Measurements from ENCODE around the gene P2RY8. TPM values are rescaled to one million over a fixed set of nuclear protein-coding genes. Genes with fewer than 3 reads are reported as not detected.

The P2RY8 gene
- total RNA-seq, 1 donor from 2014 or later = 0.32 TPM

GRCh38 chrX:1511150-1511549 is 25.8 kb downstream of the P2RY8 start:
- Mint-ChIP-seq H3K27me3 (ENCODE audit: insufficient read depth, low read depth) (peaks cover 9% of the 10 kb centered on the region), H3K36me3 (no peaks in the 10 kb centered on the region), H3K27ac (no peak overlapping the region), H3K9me3 (peaks cover 6% of the 10 kb centered on the region), H3K4me1 (no peaks in the 10 kb centered on the region), H3K4me3 (no peak overlapping the region)
- no peak overlapping the region for H3K27ac ChIP-seq
- TF ChIP-seq CTCF (IDR thresholded peaks at IDR 0.05) = no peak
- TF ChIP-seq EZH2 (IDR thresholded peaks at IDR 0.05) = no peak
- TF ChIP-seq EZH2phosphoT487 (IDR thresholded peaks at IDR 0.05) = no peak
- H3K79me2 ChIP-seq (ENCODE audit: low read depth) = no peaks in the 10 kb centered on the region
- no peaks in the 10 kb centered on the region for H4K20me1 ChIP-seq (ENCODE audit: low read depth)
- H3F3A ChIP-seq (ENCODE audit: low read depth) = no peaks in the 10 kb centered on the region
- peaks cover 5% of the 10 kb centered on the region for H3K27me3 ChIP-seq
- no peaks in the 10 kb centered on the region for H3K4me1 ChIP-seq
- no peak overlapping the region for H3K4me3 ChIP-seq
- no peak overlapping the region for H2AFZ ChIP-seq (replicated peaks)
- no peak overlapping the region for H3K4me2 ChIP-seq
- DNase-seq (ENCODE audit: low spot score) = no peak
- H3K9me3 ChIP-seq (ENCODE audit: low read depth) = no peaks in the 10 kb centered on the region
- no peak overlapping the region for H3K9ac ChIP-seq
- H3K36me3 ChIP-seq = no peaks in the 10 kb centered on the region

GRCh38 chrX:1507511-1508463 is 29.2 kb downstream of the P2RY8 start:
- Histone ChIP-seq H2AFZ (replicated peaks) (no peak overlapping the region), H3F3A (ENCODE audit: low read depth) (no peaks in the 10 kb centered on the region), H3K4me1 (no peaks in the 10 kb centered on the region), H3K36me3 (no peaks in the 10 kb centered on the region), H3K4me2 (no peak overlapping the region), H3K4me3 (no peak overlapping the region), H3K9me3 (ENCODE audit: low read depth) (no peaks in the 10 kb centered on the region), H3K79me2 (ENCODE audit: low read depth) (no peaks in the 10 kb centered on the region), H3K27me3 (no peaks in the 10 kb centered on the region), H4K20me1 (ENCODE audit: low read depth) (no peaks in the 10 kb centered on the region), H3K9ac (no peak overlapping the region), H3K27ac (no peak overlapping the region)
- Mint-ChIP-seq H3K27ac (no peak overlapping the region), H3K36me3 (no peaks in the 10 kb centered on the region), H3K4me1 (no peaks in the 10 kb centered on the region), H3K27me3 (ENCODE audit: insufficient read depth, low read depth) (peaks cover 8% of the 10 kb centered on the region), H3K4me3 (no peak overlapping the region), H3K9me3 (peaks cover 3% of the 10 kb centered on the region)
- DNase-seq (ENCODE audit: low spot score) = no peak
- TF ChIP-seq EZH2 (IDR thresholded peaks at IDR 0.05) = no peak
- no peak for TF ChIP-seq EZH2phosphoT487 (IDR thresholded peaks at IDR 0.05)

- Mint-ChIP-seq H3K4me3 (no peak overlapping the region), H3K4me1 (no peaks in the 10 kb centered on the region), H3K27me3 (ENCODE audit: insufficient read depth, low read depth) (peaks cover 4% of the 10 kb centered on the region), H3K9me3 (peaks cover 3% of the 10 kb centered on the region), H3K27ac (no peak overlapping the region), H3K36me3 (no peaks in the 10 kb centered on the region)
- H3F3A ChIP-seq (ENCODE audit: low read depth) = no peaks in the 10 kb centered on the region
- DNase-seq (ENCODE audit: low spot score) = no peak
- no peaks in the 10 kb centered on the region for H3K36me3 ChIP-seq
- TF ChIP-seq EZH2 (IDR thresholded peaks at IDR 0.05) (no peak), CTCF (IDR thresholded peaks at IDR 0.05) (no peak), EZH2phosphoT487 (IDR thresholded peaks at IDR 0.05) (no peak)
- H2AFZ ChIP-seq (replicated peaks) = no peak overlapping the region
- H3K9ac ChIP-seq = no peak overlapping the region
- H3K27ac ChIP-seq = no peak overlapping the region
- no peak overlapping the region for H3K4me2 ChIP-seq
- no peaks in the 10 kb centered on the region for H4K20me1 ChIP-seq (ENCODE audit: low read depth)
- H3K9me3 ChIP-seq (ENCODE audit: low read depth) = no peaks in the 10 kb centered on the region
- H3K4me3 ChIP-seq = no peak overlapping the region
- no peaks in the 10 kb centered on the region for H3K27me3 ChIP-seq
- no peaks in the 10 kb centered on the region for H3K4me1 ChIP-seq
- H3K79me2 ChIP-seq (ENCODE audit: low read depth) = no peaks in the 10 kb centered on the region
Measured at GRCh38 chrX:1506916-1507315, 30.1 kb downstream of the P2RY8 start.

- Histone ChIP-seq H3K9ac (no peak overlapping the region), H3K79me2 (ENCODE audit: low read depth) (no peaks in the 10 kb centered on the region), H3K27me3 (no peaks in the 10 kb centered on the region), H3K4me1 (no peaks in the 10 kb centered on the region), H4K20me1 (ENCODE audit: low read depth) (no peaks in the 10 kb centered on the region), H2AFZ (replicated peaks) (no peak overlapping the region), H3K9me3 (ENCODE audit: low read depth) (no peaks in the 10 kb centered on the region), H3K4me3 (no peak overlapping the region), H3K4me2 (no peak overlapping the region), H3F3A (ENCODE audit: low read depth) (no peaks in the 10 kb centered on the region), H3K36me3 (no peaks in the 10 kb centered on the region), H3K27ac (no peak overlapping the region)
- Mint-ChIP-seq H3K4me3 (no peak overlapping the region), H3K27ac (no peak overlapping the region), H3K4me1 (no peaks in the 10 kb centered on the region), H3K36me3 (no peaks in the 10 kb centered on the region), H3K27me3 (ENCODE audit: insufficient read depth, low read depth) (peaks cover 2% of the 10 kb centered on the region), H3K9me3 (no peaks in the 10 kb centered on the region)
- no peak for TF ChIP-seq EZH2phosphoT487 (IDR thresholded peaks at IDR 0.05)
- no peak for TF ChIP-seq EZH2 (IDR thresholded peaks at IDR 0.05)
- TF ChIP-seq CTCF (IDR thresholded peaks at IDR 0.05) = no peak
- DNase-seq (ENCODE audit: low spot score) = no peak
Measured at GRCh38 chrX:1502853-1503252, 34.1 kb downstream of the P2RY8 start.

Measured in neural progenitor cell (in vitro differentiated cells).